GM18909 (cell line): ENCODE measurements around the gene BTBD7.
"Not testable (repeated sequence)": the region's sequence is repeated elsewhere in the genome, so short reads cannot be mapped to it uniquely, and the experiment has no call there.

Experiments used
- ATAC-seq: cut with Tn5 transposase; IDR thresholded peaks from one replicate; pipeline ENCODE4 v1.9.1; 2021; ENCODE audit warnings: mild to moderate bottlenecking; ENCODE audit not compliant: unreplicated experiment, poor library complexity

BTBD7 gene, protein sequence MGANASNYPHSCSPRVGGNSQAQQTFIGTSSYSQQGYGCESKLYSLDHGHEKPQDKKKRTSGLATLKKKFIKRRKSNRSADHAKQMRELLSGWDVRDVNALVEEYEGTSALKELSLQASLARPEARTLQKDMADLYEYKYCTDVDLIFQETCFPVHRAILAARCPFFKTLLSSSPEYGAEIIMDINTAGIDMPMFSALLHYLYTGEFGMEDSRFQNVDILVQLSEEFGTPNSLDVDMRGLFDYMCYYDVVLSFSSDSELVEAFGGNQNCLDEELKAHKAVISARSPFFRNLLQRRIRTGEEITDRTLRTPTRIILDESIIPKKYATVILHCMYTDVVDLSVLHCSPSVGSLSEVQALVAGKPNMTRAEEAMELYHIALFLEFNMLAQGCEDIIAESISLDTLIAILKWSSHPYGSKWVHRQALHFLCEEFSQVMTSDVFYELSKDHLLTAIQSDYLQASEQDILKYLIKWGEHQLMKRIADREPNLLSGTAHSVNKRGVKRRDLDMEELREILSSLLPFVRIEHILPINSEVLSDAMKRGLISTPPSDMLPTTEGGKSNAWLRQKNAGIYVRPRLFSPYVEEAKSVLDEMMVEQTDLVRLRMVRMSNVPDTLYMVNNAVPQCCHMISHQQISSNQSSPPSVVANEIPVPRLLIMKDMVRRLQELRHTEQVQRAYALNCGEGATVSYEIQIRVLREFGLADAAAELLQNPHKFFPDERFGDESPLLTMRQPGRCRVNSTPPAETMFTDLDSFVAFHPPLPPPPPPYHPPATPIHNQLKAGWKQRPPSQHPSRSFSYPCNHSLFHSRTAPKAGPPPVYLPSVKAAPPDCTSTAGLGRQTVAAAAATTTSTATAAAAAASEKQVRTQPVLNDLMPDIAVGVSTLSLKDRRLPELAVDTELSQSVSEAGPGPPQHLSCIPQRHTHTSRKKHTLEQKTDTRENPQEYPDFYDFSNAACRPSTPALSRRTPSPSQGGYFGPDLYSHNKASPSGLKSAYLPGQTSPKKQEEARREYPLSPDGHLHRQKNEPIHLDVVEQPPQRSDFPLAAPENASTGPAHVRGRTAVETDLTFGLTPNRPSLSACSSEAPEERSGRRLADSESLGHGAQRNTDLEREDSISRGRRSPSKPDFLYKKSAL

DNA sequence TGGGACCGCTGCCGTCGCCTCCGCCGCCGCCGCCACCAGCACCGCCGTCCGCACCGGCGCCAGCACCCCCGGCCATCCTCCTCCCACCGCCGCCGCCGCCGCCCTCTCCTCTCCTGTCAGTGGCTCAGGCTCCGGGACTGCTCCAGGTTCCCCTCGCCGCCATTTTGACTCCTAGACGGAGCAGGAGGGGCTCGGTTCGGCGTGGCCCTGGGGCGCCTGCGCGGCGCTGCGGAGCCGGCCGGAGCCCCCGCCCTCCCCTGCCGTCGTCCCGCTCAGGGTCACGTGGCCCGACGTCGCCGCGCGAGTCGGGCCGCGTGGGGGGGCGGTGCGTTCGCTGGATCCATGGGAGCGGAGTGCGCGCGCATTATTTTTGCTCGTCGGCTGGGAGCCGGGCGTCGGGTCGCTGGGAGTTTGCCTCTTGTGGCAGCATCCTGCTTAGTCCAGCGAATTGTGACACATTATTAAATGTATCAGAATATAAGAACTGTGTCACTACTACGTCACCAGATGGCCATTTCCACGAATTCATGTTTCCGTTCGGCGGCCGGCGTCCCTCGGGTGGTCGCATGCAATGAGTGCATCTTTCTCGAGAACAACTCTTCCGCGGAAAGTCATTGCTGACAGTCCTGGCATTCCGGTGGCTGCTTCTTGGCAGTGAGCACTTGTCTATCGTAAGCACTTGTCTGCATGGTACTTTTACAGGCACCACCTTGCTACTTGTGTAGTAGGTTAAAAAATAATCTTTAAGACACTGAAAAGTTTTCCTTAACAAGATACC, at the start of gene BTBD7:
TSS of gene BTBD7 (minus strand) at position 184 of the 778 bp plus-strand sequence. CDS start 36,985 bp downstream, outside the sequence.
- peak; percentile 80 for ATAC-seq

DNA sequence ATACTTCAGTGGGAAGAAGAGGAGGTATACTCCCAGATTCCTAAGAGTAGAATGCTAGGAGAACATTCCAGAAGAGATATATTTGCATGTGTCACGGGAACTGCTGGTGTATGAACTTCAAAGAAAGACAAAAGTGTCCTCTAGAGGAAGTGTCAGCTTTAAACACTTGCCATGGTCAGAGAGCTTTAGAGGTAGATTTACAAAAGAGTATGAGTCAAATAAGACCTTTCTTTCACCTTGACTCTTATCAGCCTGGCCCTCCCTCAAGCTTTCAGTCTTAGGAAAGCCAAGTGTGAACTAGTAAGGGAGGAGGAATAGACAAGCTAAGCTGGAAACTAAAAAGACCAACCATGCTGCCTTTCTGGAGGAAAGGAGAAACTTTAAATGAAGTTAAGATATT, 48.8 kb upstream of the BTBD7 start:
- no peak for ATAC-seq

DNA sequence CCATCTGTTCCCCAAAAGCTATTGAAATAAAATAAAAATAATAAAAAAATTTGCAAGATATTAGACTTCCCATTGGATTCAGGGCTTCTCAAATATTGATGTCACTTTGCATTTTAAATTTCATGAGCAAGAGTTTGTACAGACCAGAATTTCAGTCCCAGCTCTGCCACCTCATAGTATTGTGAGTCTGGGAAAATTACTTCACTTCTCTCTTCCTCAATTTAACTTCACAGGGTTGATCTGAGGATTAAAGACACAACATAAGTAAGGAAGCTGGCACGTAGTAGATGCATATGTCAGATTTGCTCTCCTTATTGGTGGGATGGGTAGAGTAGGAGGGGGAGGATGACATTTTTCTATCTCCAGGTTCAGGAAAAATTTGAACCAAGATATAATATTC, 47.0 kb upstream of the BTBD7 start:
- no peak for ATAC-seq

DNA sequence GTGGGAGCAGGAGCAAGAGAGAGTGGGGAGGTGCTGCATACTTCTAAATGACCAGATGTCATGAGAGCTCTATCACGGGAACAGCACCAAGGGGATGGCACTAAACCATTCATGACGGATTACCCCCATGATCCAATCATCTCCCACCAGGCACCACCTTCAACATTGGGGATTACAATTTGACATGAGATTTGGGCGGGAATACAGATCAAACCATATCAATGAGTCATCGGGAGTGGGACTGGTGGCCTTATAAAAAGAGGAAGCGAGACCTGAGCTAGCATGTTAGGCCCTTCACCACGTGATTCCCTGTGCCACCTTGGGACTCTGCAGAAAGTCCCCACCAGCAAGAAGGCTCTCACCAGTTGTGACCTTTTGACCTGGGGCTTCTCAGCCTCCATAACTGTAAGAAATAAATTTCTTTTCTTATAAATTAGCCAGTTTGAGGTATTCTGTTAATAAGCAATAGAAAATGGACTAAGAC, 42.9 kb upstream of the BTBD7 start:
- peak; percentile 96 for ATAC-seq

DNA sequence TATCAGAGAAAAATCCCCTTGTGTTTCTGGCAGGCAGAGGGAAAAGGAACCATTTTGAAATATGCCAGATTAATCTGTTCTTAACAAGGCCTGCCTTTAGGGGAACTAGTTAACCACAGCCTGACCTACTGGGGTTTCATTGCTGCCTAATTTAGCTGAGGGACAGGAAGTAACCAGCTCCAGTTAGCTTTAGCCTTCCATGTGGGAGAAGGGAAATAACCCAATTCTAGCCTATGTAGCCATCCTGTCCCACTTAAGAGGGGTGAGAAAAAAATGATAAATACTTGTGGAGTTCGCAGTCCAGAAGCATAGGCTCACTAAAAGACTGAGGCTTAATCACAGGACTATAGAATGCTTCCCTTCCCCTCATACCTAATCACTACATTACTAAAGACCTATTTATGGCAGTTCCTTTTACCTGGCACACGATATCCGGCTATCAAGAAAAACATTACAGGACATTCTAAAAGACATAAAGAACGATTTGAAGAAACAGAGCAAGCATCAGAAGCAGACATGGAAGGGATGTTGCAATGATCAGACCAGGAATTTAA, 37.0 kb upstream of the BTBD7 start:
- ATAC-seq: peak; percentile 89

DNA sequence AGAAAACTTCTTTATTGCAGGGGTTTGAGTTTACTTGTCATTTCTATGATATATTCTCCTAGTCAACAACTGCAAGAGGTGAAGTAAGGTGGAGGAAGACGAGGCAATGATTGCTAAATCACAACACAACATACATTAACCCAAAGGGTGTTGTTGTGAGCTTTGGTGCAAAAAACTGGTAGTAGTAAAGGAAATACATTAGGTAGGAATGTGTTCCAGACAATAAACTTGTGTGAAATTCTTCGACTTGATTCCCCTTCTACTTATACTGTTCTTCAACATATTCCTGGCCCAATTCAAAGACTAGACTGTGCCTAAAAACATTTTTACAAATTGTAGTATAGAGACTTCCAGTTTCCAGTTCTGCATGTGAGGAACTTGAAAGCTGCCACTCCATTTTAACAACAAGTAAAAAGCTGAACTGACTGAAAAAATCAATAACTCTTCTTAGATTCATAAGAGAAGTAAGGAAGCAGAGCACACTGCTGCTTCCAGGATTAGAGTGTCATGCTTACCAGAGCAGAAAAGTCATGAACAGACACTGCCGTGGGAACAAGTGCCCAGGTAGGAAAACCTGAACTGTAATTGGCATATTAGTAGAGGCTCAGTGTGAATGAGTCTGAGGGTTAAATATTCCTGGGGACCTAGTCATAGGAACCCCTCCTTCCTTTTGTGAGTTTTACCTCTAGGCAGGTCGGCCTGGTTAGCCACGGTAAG, 36.3 kb upstream of the BTBD7 start:
- ATAC-seq: peak; percentile 7

DNA sequence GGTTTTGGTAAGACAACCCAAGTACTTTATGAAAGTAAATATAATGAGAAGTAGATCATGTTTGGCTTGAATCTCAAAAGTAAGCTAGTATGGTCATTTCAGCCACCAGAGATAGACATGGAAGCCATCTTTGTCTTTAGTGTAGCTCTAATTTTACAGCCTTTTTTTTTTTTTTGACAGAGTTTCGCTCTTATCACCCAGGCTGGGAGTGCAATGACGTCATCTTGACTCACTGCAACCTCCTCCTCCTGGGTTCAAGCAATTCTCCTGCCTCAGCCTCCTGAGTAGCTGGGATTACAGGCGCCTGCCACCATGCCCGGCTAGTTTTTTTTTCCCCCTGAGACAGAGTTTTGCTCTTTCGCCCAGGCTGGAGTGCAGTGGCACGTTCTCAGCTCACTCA, 22.0 kb upstream of the BTBD7 start:
- ATAC-seq: not testable (repeated sequence)

DNA sequence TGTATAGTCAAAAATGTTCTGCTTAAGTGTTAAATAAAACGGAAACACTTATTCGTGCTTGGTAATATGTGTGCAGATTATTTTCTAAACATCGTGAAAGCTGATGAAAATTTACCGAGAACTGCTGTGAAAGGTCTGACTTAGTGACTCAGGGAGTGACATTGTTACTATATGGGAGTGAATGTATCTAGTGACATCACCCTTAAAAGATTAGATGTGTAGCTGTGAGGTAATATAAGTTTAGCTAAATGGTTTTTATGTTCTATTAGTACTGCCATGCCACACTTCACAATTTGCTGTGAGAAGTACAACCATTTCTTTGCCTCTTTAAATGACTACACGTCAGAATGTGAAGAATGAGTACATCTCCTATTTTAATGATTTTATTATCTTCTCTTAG, 15.5 kb upstream of the BTBD7 start:
- ATAC-seq: no peak

DNA sequence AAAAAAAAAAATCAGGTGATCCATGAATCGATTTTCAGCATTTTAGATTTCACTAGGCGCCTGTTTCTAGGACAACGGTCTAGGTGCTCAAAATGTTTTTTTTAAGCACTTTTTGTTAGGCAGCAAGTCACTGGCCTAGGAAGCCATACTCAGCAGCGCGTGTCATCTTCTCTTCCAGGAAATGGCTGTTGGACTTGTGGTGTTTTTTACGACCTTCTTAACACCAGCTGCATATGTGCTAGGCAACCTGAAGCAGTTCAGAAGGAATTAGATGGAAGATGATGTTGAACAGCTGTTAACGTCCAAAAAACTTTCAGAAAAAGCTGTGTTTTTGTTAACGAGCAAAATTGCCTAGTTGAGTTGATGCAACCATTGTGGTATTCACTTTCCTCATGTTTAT, 15.0 kb upstream of the BTBD7 start:
- no peak for ATAC-seq

DNA sequence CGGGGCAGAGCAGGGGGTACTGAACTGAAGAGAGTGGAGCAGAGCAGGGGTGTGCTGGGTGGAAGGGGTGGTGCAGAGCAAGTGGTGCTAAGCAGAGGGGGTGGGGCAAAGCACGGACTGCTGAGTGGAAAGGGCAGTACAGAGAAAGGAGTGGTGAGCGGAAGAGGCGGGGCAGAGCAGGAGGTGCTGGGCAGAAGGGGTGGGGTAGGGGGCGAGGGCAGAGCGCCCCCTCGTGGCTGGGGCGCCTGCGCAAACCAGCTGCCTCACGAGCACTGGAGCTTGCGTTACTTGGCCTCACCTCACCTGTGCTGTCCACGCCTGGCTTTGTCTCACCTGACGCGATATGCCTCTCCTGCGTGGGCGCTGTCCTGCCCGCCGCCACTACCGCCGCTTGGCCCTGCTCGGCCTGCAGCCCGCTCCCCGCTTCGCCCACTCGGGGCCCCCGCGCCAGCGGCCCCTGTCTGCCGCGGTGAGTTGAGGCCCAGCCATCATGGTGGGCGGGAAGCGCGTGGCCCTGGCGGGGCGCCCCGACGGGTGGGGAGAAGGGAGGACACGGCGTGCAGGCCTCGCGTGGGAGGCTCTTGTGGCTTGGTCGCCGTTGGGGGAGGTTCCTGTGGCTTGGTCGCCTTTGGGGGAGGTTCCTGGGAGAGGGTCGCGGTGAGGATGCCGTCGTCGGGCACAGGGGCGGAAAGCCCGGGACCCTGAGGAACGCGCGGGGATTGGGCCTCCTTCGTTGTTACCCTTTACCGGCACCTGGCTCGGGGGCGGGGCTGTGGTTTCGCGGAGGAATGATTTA, 14.3 kb upstream of the BTBD7 start, which contains the start of gene COX8C:
TSS of gene COX8C (plus strand) at position 257 of the 796 bp plus-strand sequence. CDS start at position 344, 87 bp downstream.
- ATAC-seq: no peak

DNA sequence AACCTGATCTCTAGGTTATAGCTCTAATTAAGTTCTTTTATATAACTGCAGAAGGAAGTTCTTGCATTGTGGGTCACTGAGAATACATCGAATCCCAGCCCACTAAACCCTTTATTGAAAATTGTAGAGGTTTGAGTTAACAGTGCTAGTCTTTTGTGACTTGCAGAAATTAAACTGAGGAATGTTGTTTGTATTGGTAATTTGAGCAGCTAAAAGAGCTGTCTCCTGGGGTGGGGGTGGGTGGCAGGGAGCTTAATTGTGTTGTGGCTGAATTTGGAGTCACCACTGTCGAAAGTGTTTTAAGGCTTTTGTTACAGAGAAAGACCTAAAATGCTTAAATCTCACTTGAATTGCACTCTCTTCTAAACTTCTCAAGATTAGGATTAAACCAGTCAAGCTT, 11.0 kb upstream of the BTBD7 start:
- no peak for ATAC-seq

DNA sequence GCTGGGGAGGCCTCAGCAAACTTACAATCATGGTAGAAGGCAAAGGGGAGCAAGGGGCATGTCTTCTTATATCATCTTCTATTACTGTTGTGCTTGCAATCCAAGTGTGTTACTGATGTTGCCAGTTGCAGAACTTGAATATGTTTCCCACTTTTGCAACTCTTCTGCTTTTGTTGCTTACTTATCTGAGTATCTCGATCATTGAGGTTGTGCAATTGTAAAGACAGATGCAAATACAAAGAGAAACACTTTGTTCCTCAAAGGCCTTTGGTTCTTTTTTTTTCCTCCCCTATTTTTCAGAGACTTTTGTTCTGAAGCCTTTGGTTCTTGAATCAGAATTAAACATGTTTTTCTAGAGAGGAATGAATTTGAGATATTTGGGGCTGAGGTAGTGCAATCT, 10.4 kb upstream of the BTBD7 start:
- no peak for ATAC-seq

DNA sequence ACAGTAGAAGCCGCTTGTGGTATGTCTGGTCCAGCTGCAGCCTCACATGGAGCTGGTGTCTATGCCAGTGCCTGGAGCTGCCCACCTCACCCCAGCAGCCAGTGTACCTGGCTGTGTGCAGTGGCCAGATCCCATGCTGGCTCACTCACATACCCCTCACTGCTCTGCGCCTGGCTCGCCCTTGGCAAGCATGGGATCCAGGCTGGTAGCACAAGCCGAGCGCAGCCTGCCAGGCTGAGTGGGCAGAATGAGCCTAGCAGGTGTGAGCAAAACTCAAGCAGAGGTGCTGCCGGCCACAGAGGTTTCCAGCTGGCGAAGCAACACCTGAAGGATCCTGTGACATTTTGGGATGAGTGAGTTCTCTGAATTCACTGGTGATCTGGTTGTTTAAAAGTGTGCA, 5.0 kb upstream of the BTBD7 start:
- no peak for ATAC-seq

DNA sequence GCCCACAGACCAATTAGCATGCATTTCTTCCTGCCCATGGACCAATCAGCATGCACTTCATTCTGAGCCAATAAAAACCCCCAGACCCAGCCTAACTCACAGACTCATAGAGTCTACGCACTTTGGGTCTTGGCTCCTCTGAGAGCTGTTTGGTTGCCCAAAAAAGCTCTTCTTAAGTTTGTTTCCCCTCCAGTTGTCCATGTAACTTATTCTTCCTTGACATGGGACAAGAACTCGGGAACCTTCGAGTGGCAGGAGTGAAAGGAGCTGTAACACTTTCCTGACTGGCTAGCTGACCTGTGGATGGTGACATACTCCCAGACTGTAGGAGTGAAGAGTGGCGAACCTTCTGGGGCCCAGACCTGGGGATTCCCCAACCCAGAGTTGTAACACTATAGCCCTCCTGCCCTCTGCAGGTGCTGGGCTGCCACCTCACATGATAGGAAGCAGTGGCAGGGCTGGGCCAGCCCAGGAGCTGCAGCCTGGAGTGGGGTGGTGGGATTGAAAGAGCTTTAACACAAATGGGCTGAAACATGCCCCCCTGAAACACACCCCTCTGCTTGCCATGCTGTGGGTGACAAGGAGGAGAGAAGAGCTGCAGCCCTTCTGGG, 4.4 kb upstream of the BTBD7 start:
- no peak for ATAC-seq

DNA sequence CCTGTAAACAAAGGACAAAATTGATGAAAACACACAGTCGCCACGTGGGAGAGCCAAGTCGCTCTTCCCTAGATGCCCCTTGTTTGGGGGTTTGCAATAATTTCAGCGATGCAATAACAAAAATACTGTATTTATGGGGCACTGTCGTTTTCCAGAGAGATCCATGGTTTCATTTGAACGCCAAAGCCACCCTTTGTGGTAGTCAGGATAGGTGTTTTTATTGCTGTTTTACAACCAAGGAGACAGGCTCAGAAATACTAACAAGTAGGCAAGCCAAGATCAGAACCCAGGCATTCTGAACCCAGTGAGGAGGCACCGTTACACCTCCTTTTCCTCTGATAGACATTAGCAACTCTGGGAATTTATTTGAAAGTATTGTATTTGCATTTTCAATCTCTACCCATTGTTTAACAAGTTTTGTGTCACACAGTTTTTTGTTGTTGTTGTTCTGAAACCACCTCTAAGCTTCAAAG, 831 bp upstream of the BTBD7 start:
- ATAC-seq: no peak

DNA sequence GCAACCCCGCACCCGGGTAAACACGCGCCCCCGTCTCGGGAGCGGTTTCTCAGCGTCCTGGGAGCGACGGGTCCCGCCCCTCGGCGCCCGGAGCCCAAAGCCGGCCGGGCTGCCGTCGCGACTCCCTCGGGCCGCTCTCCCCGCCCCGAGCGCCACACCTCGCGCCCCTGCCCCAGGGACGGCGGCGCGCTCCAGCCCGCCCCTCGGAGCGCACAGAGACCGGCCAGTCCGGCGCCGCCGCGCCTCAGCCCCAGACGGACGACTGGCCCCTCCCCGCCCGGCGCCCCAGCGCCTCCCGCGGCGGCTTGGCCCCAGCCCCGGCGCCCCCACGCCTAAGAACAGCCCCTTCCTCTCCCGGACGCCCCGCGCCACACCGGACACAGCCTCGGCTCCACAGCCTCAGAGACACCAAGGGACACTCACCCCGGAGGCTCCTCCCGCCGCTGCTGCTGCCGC, 411 bp downstream of the BTBD7 start:
- peak; percentile 62 for ATAC-seq

DNA sequence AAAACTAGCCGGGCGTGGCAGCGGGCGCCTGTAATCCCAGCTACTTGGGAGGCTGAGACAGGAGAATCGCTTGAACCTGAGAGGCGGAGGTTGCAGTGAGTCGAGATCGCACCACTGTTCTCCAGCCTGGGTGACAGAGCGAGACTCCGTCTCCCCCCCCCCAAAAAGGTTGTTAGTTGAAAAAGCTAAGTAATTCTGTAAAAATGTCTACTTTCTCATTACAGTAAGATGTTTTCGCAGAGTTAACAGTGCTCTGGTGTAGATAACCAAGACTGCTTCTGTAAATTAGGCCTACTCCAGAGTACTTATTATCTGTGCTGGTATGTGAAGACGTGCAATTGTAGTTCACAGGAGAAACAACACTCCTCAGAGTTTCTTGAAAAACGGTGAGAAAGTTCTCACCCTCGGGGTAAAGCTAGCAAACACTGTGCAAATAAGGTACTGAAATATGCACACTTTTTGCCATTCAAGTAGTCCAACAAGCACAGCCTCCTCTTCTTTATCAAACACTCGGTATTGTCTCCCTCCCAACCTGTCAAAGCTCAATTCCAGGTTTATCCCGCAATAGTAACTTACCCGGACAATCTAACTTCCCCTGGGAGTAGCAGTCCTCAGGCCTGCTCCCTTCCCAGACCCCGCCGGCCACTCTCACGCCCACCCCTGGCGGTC, 974 bp downstream of the BTBD7 start:
- ATAC-seq: peak; percentile 4
